ENCODE measurements around the gene TRAP1.

TRAP1 gene

GRCh38 chr16:3650631-3651265 is 66.6 kb downstream of the TRAP1 start:
- no peak for DNase-seq (ENCODE audit: low read depth)

GRCh38 chr16:3646348-3646920 is 70.9 kb downstream of the TRAP1 start:
- no peak for DNase-seq (ENCODE audit: low read depth)

- no peak for DNase-seq (ENCODE audit: low read depth)
These were observed 71.6 kb downstream of the TRAP1 start for GRCh38 chr16:3645504-3646347.

GRCh38 chr16:3645108-3645503 is 72.2 kb downstream of the TRAP1 start:
- no peak for DNase-seq (ENCODE audit: low read depth)

GRCh38 chr16:3643095-3643730 is 74.1 kb downstream of the TRAP1 start:
- DNase-seq (ENCODE audit: low read depth) = no peak

GRCh38 chr16:3642397-3643094 is 74.8 kb downstream of the TRAP1 start:
- no peak for DNase-seq (ENCODE audit: low read depth)

GRCh38 chr16:3641801-3642396 is 75.4 kb downstream of the TRAP1 start:
- no peak for DNase-seq (ENCODE audit: low read depth)

- no peak for DNase-seq (ENCODE audit: low read depth)
These were observed 76.5 kb downstream of the TRAP1 start for GRCh38 chr16:3640632-3641501.

- no peak for DNase-seq (ENCODE audit: low read depth)
These were observed 77.1 kb downstream of the TRAP1 start for GRCh38 chr16:3640207-3640606.

GRCh38 chr16:3638916-3639644 is 78.2 kb downstream of the TRAP1 start:
- no peak for DNase-seq (ENCODE audit: low read depth)

GRCh38 chr16:3637371-3637923 is 79.9 kb downstream of the TRAP1 start:
- no peak for DNase-seq (ENCODE audit: low read depth)

GRCh38 chr16:3625911-3626732 is 91.2 kb downstream of the TRAP1 start:
- DNase-seq (ENCODE audit: low read depth) = no peak

GRCh38 chr16:3625331-3625730 is 92.0 kb downstream of the TRAP1 start:
- DNase-seq (ENCODE audit: low read depth) = no peak

GRCh38 chr16:3623642-3624041 is 93.7 kb downstream of the TRAP1 start:
- no peak for DNase-seq (ENCODE audit: low read depth)

GRCh38 chr16:3618769-3619141 is 98.6 kb downstream of the TRAP1 start:
- DNase-seq (ENCODE audit: low read depth) = no peak

- no peak for DNase-seq (ENCODE audit: low read depth)
These were observed 104.5 kb downstream of the TRAP1 start for GRCh38 chr16:3612510-3613466.

GRCh38 chr16:3611146-3611975 is 106.0 kb downstream of the TRAP1 start, which contains the start of gene SLX4:
Gene SLX4 (minus strand): TSS chr16:3611606. CDS start chr16:3608964, 2,642 bp downstream.
- peak; percentile 88 for DNase-seq (ENCODE audit: low read depth)

All from activated T-helper 9 cell treated with anti-CD3 and anti-CD28 coated beads, Interleukin-2, amount 50 U/mL, for 16 hours (primary cell).